HG02678 (cell line): Measurements from ENCODE around the gene RASGRP2.

ENCODE experiments used
- ATAC-seq: cut with Tn5 transposase; IDR thresholded peaks from one replicate; pipeline ENCODE4 v1.9.1; 2021; ENCODE audit warnings: mild to moderate bottlenecking, moderate library complexity; ENCODE audit not compliant: unreplicated experiment

Gene RASGRP2

DNA sequence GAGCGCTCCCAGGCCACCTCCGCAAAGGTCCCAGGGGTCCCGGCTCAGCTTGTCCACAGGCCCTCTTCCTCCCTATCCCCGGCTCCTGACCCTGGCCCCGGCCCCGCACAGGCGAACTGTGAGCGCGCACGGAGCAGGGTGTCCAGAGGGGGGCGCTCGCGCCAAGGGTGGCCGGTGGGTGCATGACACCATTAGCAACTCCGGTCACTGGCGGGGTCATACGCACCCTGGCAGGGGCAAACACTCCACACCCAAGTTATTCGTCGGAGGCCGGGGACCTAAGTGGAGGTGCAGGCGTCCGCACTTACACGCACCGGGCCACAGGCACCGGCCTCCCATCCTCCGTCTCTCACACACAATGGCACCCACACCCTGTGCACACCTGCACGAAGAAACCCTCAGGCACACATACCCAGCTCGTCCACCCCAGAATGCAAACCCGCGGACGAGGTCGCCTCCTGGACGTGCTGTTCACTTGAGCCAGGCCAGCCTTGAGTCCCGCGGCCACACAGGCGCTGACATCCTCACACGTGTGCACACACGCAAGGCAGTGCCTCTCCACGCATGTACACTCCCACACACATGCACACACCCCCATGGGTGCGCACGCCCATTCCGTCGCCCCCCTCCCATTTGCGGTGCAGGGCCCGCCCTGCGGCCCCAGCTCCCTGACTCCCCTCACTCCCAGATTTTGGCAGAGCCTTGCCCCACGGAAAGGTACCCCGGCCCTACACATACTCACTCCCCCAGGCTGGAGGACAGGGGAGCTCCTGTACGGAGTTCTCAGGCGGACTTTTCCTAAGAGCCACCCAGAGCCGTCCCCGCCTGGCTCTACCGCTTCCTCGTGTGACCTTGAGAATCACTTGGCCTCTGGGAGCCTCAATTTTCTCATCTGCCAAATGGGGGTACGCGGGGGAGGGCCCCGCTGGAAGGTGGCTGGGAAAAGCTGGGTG, at the start of gene RASGRP2:
Gene RASGRP2, minus strand, starts transcription at position 552 of the 953 bp plus-strand sequence. CDS start 1,276 bp downstream, outside the sequence.
- no peak for ATAC-seq

DNA sequence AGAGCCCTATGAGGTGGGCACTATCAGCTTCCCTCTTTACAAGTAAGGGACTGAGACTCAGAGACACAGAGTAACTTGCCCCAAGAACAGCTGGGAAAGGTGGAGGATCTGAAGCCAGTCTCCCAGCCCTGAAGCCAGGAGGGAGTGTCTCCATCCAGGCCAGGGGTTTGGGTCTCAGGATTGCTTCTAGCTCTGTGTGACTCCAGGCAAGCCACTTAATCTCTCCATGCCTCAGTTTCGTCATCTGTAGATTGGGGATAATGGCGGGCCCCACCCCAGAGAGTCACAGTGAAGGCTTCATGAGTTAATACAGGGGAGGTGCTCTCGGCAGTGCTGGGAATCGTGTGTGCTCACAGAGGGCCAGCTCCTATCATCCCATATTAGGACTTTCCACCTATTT, 48.5 kb upstream of the RASGRP2 start:
- ATAC-seq = no peak

DNA sequence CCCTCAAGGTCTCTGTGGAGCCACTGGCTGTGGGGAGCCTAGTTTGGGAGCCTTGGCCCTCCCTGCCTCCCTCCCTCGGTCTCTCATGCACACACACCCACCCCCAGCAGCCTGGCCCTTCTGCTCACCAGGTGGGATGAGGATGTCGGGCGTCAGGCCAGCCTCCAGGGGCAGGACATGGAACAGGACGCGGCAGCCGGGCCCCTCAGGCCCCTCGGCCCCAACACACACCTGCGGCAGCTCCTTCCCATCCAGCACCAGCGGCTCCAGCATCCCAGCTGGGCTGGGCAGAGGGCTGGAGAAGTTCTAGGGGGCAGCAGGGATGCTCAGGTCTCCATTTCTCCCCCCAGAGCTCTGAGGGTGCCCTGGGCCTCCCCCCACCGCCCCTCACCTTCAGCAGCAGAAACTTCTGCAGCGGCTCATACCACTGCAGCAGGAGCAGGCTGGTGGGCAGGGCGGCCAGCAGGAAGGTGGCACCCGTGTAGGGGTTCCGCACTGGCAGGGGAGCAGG, 47.9 kb upstream of the RASGRP2 start:
- no peak for ATAC-seq

DNA sequence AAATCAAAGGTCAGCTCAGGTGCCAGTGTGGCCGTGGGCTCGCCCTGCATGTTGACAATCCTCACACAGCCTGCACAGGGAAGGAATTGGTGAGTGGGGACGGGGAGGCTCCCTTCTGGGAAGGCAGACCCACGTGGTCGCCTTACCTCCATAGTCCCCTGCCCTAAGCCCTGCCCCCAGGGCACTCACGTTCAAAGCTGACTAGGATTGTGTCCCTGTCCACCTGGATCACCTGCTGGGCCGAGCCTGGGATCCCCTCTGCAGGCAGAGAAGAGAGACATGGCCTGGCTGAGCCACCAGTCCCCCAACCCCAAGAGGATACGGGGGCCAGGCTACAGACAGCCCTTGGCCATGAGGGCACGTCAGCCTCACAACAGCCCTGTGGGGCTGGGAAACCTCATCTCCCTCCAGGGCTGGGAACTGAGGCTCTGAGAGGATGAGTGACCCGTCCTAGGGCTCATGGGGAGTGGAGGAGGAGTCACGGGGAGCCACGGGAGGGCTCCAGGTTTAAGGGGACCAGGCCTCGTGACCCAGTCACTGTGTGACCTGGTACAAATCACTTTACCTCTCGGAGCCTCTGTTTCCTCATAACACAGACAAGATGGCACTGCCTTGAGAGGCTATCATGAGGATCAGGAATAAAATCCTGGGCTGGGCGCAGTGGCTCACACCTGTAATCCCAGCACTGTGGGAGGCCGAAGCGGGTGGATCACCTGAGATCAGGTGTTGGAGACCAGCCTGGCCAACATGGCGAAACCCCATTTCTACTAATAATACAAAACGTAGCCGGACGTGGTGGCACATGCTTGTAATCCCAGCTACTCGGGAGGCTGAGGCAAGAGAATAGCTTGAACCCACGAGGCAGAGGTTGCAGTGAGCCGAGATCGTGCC, 46.5 kb upstream of the RASGRP2 start:
- ATAC-seq = no peak

DNA sequence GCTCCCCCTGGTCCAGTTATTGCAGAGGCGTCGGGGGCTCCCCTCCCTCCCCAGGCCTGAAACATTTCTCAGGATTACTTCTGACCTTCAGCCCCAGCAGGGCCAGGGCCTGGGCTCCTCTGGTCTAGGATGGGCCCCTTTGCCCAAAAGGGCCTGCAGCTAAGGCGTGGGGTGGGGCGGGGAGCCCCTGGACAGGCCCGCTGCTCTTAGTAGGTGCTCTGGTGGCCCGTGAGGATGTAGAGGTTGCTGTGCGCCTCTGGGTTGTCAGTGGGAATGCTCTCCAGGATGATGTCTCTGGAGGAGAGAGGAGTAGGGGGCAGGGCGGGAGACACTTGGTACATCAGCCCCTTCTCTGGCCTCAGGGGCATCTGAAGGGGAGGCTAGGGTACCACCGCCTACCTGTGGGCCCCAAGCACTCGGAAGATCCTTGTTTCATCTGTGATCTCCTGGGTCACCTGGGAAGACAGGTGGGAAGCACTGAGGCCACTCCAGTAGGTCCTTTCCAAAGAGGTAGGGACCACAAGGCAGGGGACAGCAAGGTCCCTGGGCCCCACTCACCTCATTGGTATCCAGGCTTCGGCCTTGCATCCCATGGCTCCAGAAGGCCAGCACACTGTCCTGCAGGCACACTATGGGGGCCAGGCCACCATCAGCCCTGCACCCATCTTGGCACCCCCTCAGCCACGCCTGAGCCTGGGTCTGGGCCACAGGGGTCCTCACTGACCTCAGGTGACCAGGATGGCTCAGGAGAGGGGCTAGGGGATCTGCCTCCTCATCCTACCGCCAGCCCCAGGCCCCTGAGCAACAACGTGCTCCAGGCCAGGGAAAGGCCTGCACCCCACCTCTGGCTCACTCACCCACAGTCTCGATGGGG, 45.6 kb upstream of the RASGRP2 start:
- ATAC-seq = no peak

DNA sequence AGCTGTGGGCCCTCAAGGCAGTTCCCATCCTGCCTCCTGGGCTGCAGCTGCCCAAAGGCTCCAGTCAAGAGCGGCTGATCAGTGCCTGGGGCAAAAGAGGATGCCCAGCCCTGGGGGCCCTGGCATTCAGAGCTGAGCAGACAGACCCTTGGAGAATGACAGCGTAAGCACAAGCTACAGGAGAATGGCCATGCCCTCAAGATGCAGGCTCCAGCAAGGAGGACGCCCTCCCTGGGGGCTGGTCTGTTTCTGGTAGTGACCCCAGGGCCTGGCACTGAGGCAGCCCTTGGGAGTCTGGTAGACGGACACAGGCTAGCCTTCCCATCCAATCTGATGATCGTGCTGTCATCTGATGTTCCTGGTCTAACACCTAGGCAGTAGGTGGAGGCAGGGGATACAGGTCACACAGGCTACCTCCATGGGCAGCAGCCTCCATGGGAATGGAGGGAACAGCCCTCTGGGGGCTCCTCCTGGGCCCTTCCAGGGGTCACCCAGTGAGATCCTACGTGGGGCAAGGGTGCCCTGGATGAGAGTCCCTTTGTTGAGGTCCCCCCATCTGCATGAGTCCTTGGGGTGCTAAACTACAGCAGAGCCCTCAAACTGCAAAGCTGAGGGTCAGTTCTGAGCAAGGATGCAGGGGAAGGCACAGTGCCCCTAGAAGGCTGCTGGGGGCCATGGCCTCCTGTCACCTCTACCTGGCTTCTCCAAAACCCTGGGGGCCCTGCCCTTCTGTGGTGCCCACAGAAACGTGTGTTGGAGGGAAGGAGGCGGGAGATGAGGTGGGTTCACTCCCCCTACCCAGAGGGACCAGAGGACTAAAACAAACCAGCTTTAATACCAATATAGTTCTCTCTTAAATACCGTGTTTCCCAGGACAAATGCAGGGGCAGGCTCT, 44.6 kb upstream of the RASGRP2 start:
- ATAC-seq = no peak

DNA sequence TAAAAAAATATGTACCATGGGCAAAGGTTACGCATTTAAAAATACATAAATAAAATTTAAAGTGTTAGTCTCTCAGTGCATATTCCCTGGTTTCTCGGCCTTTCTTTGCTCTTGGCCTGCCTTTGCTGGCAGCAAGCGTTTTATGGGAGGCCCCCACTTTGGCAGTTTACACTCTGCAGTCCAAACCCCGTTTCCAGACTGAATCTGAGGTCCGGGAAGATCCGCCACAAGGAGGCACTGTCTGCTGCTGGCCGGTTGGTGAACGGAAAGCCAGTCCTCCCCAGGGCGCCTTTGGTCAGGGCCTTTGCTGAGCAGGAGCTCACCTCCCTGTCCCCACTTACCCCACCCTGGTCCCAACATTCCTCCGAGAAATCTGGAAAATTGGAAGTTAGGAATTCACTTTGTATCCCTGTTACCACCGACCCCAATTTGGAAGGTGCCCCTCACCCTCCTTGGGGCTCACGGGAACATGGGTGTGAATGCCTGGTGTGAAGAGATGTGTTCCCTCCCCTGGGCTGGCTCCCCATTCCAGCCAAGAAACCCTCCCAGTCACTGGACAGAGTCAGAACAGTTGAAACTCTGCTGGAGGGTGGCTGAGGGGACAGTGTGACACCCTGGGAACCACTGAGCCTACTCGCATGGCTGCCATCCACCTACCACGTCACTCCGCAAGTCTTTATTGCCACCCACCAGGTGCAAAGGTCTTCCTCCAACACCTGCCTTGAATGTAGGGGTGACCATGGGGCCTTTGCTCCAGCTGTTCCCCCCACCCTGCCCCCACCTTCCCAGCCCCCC, 43.8 kb upstream of the RASGRP2 start:
- no peak for ATAC-seq

DNA sequence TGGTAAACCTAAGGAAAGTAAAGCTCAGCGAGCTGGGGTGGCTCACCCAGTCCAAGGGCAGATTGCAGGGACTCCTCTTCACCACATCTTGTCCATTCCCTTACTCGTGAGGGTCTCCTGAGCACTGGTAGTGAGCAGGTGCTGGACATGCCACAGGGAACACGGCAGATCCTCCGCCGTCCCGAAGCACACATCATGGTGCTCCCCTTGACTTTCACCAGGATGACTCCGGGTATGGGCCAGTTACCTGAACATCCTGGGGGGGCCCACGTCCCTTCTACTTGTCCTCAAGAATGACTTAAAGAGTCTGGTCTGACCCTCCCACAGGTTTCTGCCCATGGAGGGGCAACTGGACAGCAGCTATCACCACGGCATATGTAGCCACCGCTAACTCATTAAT, 42.4 kb upstream of the RASGRP2 start:
- no peak for ATAC-seq

DNA sequence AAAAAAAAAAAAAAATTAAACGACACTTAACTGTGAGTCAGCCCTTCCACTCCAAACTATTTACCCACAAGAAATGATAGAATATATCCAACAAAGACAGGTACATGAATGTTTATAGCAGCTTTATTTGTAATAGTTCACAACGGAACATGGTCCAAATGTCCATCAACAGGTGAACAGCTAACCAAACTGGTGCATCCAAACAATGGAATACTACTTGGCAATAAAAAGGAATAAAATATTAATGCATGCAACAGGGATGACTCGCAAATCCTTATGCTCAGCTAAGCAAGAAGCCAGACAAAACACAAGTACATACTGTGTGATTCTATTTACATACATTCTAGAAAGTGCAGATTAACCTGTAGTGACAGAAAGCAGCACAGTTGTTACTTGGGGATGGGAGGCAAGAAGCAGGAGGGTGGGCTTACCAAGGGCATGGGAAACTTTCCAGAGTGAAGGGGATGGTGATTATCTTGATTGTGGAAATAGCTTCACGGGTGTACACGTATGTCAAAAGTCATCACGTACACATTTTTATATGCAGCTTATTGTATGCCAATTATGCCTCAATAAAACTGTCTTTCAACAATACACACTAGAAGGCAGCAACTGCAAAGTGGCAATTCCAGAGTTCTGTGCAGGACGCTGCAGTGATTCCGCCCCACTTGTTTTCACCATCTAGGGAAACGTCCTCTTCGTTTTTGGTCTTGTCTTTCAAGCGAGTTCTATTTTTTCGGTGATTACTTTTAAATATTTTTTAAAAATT, 41.1 kb upstream of the RASGRP2 start:
- no peak for ATAC-seq

DNA sequence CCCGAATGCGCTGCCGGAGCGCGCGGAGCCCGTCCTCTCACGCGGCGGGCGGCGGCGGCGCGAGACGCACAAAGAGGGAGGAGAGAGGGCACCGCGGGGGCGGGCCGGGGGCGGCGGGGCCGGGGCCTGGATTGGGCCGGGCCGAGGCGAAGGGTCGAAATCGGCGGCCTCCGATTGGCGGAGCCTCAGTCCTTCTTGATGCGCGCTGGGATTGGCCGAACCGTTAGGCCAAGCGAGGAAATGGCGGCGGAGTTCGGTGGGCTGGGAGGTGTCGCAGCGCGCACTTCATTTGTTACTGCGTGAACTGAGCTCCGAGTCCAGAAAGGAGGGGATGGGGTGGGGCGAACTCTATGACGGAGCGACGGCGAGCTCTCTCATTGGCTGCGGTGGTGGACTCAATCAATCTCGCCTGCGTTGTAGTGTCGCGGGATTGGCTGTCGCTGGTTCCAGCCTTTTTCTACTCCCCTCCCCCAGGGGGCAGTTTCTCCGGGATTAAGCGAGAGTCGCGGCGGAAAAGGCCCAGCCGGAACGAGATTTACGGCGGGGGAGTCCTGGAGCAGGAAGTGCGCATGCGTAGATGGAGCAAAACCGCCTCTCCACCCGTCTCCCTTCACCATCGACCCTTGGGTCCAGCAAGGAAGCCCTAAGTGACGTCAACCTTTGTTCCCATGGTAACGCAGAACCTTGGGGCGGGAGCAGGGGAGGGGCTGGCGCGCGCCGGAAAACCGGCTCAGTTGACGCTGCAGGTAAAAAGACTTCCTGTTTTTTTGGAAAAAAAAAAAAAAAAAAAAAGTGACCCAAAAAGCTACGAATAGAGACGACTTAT, 34.7 kb upstream of the RASGRP2 start, which contains the start of gene SF1:
Gene SF1, minus strand, starts transcription at position 70 of the 826 bp plus-strand sequence. CDS start 150 bp downstream, outside the sequence.
- ATAC-seq = peak; percentile 82

DNA sequence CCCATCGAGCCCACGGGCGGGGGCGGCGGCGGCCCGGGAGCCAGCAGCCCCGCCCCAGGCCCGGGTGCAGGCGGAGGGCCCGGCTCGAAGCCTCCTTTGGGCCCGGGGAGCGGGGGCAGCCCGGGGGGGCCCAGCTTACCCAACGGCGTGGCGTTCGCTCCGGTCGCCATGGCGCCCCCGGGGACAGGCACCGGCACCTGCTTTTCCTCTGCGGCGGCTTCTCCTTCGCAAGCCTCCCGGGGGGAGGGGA, 34.2 kb upstream of the RASGRP2 start:
- peak; percentile 12 for ATAC-seq

DNA sequence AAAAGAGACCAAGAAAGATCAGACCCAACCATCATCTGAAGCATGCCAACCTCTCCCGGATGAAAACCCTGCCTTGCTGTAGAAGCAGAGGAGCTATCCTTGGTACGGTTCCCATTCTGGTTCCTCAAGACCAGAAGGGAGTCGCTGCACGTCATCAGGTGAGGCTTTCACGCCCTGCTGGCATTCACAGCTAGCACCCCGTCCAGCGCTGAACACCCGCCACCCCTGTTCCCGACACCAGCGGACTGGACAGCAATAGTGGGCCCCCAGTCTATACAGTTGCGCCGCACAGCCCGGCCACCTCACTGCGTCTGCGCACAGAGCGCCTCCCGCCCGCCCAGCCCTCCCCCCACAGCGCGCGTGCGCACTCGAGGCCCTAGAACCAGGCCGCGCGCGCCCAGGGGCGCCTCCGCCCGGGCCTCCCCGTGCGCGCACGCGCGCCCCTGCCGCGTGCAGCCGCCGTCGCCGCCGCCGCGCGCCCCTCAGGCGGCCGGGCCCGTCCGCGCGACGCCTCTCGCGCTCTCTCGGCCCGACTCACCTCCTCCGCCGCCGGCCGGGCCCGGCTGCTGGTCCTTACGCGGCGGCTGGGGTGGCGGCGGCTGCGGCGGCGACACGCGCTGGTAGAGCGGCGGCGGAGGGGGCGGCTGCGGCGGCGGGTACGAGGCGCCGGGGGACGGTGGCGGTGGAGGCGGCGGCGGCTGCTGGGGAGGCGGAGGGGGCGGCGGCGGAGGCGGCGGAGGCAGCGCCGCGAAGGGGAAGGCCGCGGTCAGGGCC, 33.7 kb upstream of the RASGRP2 start:
- no peak for ATAC-seq

DNA sequence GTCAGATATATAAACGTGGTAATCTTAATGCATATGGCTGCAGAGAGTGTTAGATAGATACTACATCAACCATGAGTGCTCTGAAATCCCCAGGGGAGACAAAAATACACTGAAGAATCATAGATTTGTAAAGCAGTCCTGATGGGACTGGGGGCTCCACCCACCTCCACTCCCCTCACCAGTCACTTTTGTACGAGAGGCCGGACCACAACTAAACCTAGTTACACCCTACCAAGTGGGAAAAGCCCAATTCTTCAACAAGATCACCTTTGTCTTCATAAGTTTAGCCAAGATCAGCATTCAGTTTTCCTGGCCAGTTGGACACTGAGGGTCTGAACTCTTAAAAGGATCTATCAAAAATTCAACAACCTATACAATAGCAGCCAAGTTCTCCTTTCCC, 32.9 kb upstream of the RASGRP2 start:
- no peak for ATAC-seq

DNA sequence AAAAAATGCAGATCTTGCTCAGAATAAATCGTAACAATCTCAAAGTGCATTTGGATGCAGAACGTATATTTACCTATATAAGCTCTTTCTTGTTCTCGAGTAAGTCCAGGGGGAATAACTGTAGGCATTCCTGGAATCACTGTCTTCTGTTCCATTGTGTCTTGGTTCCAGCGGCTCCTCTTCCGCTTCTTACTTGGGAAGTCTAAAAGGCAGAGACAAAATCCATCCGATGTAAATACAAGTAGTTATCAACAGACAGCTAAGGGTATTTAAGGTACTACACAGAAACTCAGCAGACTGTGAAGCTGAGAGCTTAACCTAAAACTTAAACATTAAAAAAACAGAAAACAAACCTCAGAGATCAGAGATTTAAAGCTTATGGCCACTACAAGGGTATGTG, 32.5 kb upstream of the RASGRP2 start:
- no peak for ATAC-seq

DNA sequence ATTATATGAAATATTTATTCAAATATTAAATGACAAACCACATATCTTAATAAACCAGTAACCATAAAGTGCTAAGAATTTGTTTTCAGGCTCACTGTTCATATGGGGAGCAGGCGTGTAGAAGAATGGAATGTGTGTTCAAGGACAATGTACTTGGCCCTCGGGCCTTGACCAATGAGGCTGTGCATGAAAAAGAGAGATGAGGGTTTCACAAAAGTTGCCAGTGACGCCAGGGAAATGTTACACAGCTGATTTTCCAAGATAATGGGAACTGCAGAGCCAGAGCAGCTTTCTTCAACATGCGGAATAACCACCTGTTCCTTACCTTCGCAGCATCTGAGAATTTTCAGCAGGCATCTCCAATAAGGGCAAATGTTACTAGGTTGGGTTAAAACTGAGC, 30.2 kb upstream of the RASGRP2 start:
- ATAC-seq = no peak

DNA sequence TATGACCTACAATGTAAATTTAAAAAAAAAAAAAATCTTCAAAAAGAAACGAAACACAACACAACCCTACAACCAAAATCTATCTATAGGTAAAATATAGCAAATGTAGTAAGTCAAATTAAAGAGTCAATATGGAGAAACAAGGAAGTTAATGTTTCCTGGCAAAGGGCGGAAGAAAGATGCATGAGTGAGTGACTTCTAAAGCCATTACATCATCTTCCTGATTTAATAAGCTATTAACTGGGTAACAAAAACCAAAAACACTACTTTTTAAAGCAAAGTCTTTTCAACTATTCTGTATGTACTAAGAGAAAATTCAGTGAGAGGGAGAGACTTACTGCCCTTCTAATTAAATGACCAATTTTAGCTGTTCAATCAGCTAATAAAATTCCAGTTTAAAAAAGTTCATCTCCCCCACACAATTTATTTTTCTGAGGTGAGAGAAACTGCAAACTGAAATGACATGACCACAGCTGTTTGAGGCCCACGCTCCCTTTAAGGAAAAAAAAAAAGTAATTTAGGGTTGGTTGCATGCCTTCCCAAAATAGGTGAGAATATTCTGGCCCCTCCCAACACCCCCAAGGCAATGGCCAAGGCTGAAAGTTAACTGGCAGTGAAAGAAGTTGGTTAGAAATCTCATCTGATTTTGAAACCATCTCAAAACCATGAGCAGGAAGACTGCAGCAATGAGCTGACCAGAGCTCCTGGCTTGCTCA, 28.5 kb upstream of the RASGRP2 start:
- no peak for ATAC-seq
